Activated CD4-positive, CD25-positive, alpha-beta regulatory T cell (primary cell): ENCODE measurements around the gene SPATA33.
"Not testable (repeated sequence)": the region's sequence is repeated elsewhere in the genome, so short reads cannot be mapped to it uniquely, and the experiment has no call there.

ENCODE experiments used
- DNase-seq, 4 experiments: peaks; one replicate each; lab custom pipeline; 2025; lab: John Stamatoyannopoulos, UW

The SPATA33 gene

GRCh38 chr16:89664238-89664637, 6.6 kb downstream of the SPATA33 start:
- not testable (repeated sequence) for DNase-seq

- DNase-seq, result not testable (repeated sequence)
Measured at GRCh38 chr16:89667000-89667399, 9.4 kb downstream of the SPATA33 start.

- no peak for DNase-seq
Measured at GRCh38 chr16:89667633-89668032, 10.0 kb downstream of the SPATA33 start.

- no peak for DNase-seq
Measured at GRCh38 chr16:89668790-89669158, 11.1 kb downstream of the SPATA33 start.

- DNase-seq, result no peak
Measured at GRCh38 chr16:89669755-89670154, 12.1 kb downstream of the SPATA33 start.

- no peak for DNase-seq
Measured at GRCh38 chr16:89670496-89671431, 13.1 kb downstream of the SPATA33 start.

- not testable (repeated sequence) for DNase-seq
Measured at GRCh38 chr16:89671565-89671964, 13.9 kb downstream of the SPATA33 start.

- DNase-seq, result no peak
Measured at GRCh38 chr16:89672177-89672941, 14.7 kb downstream of the SPATA33 start.

- no peak for DNase-seq
Measured at GRCh38 chr16:89678258-89678657, 20.6 kb downstream of the SPATA33 start.

- DNase-seq, result no peak
Measured at GRCh38 chr16:89685916-89686315, 28.3 kb downstream of the SPATA33 start.

GRCh38 chr16:89686520-89687091, 29.0 kb downstream of the SPATA33 start, which contains the start of gene CDK10:
TSS of gene CDK10 (plus strand) at chr16:89686689. CDS start at chr16:89686711, 22 bp downstream.
- DNase-seq, result peak; percentile 71 to 76 (median 76)

GRCh38 chr16:89687092-89687940, 29.7 kb downstream of the SPATA33 start:
- DNase-seq, result no peak

GRCh38 chr16:89688395-89688794, 30.8 kb downstream of the SPATA33 start:
- DNase-seq, result no peak

GRCh38 chr16:89689142-89689541, 31.5 kb downstream of the SPATA33 start:
- DNase-seq, result no peak

GRCh38 chr16:89689621-89690020, 32.0 kb downstream of the SPATA33 start:
- not testable (repeated sequence) for DNase-seq

- no peak for DNase-seq
Measured at GRCh38 chr16:89690392-89690901, 32.8 kb downstream of the SPATA33 start.

GRCh38 chr16:89691231-89691985, 33.8 kb downstream of the SPATA33 start:
- DNase-seq, result no peak

- DNase-seq, result no peak
Measured at GRCh38 chr16:89691986-89692569, 34.4 kb downstream of the SPATA33 start.

- DNase-seq, result no peak
Measured at GRCh38 chr16:89693289-89693731, 35.7 kb downstream of the SPATA33 start.
